ENCODE measurements around the gene HNRNPR. TPM values are rescaled to one million over a fixed set of nuclear protein-coding genes. Genes with fewer than 3 reads are reported as not detected.
"Not testable (repeated sequence)": the region's sequence is repeated elsewhere in the genome, so short reads cannot be mapped to it uniquely, and the experiment has no call there.

HNRNPR gene
- total and polyA plus RNA-seq, 2 donors (not counting 1 experiment from before 2014, with no cell fraction given) = 52.2 to 132 TPM

DNA sequence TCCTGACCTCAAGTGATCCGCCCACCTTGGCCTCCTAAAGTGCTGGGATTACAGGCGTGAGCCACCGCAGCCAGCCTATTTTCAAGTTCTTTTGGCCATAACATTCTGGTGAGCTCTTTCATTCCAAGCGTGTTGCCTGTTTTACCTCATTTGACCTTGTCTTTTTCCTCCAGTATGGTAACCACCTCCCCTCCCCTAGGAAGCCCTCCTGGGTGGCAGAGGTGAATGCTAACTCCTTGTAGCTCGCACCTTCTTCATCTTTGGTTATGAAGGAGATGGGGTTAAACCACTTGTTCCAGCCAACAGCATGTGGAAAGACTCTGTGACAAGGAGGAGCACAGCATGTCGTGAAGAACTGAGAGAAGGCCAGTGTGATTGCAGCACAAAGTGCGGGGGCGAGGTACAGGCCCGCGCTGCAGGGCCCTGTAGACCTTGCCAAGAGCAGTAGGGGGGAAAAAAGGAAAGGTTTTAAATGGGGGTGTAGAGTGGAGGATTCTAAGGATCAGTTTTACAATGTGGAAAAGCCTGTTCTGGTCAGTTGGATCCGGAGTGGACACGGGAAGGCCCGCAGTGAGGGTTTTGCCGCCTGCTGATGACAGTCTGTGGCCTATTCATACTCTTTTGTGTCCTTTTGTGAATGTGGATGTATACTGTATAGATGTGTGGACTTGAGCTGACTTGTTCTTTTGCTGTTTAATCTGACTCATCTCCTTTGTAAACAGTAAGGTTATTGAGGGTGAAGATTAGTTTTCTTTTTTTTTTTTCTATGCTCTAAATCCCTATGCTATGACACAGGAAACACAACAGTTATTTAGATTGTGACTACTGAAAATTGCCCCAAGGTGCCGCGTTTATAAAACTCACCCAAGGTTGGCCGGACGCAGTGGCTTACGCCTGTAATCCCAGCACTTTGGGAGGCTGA lies 33.1 kb upstream of the HNRNPR start:
- no peak overlapping the region for H3K4me2 ChIP-seq (replicated peaks; ENCODE audit: low read depth, low read length, poor library complexity, severe bottlenecking)
- H3K4me3 Mint-ChIP-seq = no peak overlapping the region
- 95% methylated on average over 11 of the region's 19 CpGs for WGBS (ENCODE audit: insufficient coverage)
- CTCF ChIA-PET = no interaction called here
- H3K4me1 ChIP-seq (ENCODE audit: control insufficient read depth in 2 of 2, insufficient read depth in 2 of 2, low read length in 2 of 2) = no peaks in the 10 kb centered on the region
- H3K79me2 ChIP-seq (ENCODE audit: control insufficient read depth, insufficient read depth, low read length) = no peaks in the 10 kb centered on the region
- no peak overlapping the region for H3K27ac ChIP-seq (ENCODE audit: low read length in 2 of 2)
- TF ChIP-seq EZH2 (IDR thresholded peaks at IDR 0.05; ENCODE audit: borderline replicate concordance, insufficient read depth, low read depth, low read length, poor library complexity, severe bottlenecking) = no peak
- TF ChIP-seq, protein P1, sequence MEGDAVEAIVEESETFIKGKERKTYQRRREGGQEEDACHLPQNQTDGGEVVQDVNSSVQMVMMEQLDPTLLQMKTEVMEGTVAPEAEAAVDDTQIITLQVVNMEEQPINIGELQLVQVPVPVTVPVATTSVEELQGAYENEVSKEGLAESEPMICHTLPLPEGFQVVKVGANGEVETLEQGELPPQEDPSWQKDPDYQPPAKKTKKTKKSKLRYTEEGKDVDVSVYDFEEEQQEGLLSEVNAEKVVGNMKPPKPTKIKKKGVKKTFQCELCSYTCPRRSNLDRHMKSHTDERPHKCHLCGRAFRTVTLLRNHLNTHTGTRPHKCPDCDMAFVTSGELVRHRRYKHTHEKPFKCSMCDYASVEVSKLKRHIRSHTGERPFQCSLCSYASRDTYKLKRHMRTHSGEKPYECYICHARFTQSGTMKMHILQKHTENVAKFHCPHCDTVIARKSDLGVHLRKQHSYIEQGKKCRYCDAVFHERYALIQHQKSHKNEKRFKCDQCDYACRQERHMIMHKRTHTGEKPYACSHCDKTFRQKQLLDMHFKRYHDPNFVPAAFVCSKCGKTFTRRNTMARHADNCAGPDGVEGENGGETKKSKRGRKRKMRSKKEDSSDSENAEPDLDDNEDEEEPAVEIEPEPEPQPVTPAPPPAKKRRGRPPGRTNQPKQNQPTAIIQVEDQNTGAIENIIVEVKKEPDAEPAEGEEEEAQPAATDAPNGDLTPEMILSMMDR (IDR thresholded peaks at IDR 0.05) = no peak
- no peaks in the 10 kb centered on the region for H3K27me3 Mint-ChIP-seq
- no peaks in the 10 kb centered on the region for H3K9me3 ChIP-seq (ENCODE audit: control extremely low read depth in 1 of 3, control insufficient read depth in 2 of 3, insufficient read depth in 1 of 3, low read length in 2 of 3)
- H4K20me1 ChIP-seq (ENCODE audit: control insufficient read depth, insufficient read depth, low read length, poor library complexity, severe bottlenecking) = no peaks in the 10 kb centered on the region
- no peak overlapping the region for H2AFZ ChIP-seq (ENCODE audit: insufficient read depth, low read depth, low read length, poor library complexity, severe bottlenecking)
- H3K4me3 ChIP-seq (ENCODE audit: control extremely low read depth in 1 of 5, extremely low read depth in 1 of 5, insufficient read depth in 1 of 5, low read depth in 2 of 5, low read length in 4 of 5) = no peak overlapping the region
- no peak for DNase-seq
- ATAC-seq (ENCODE audit: low read depth) = no peak
- H3K36me3 ChIP-seq (replicated peaks in 1 of 2; ENCODE audit: control extremely low read depth in 1 of 2, control insufficient read depth in 1 of 2, extremely low read depth in 1 of 2, insufficient read depth in 2 of 2, low read length in 1 of 2) = no peaks in the 10 kb centered on the region
- H3K9ac ChIP-seq (ENCODE audit: low read length) = no peak overlapping the region
- peaks cover 0 to 2% (median 0%) of the 10 kb centered on the region in 4 experiments for H3K27me3 ChIP-seq (replicated peaks in 1 of 4; ENCODE audit: control extremely low read depth in 1 of 4, control insufficient read depth in 3 of 4, insufficient read depth in 4 of 4, low read length in 3 of 4)
- intact Hi-C loops (cut with micrococcal nuclease) = no loop called here
- POLR2A ChIA-PET = interaction anchor here (0.6 kb wide), 1 partner anchor 38 kb away, joined by 5 read pairs; no protein-coding TSS in a partner anchor
- H3K9me3 Mint-ChIP-seq (ENCODE audit: insufficient read depth) = no peaks in the 10 kb centered on the region
- peaks cover 8% of the 10 kb centered on the region for H3K4me1 Mint-ChIP-seq
- no peak overlapping the region for H3K27ac Mint-ChIP-seq

- DNase-seq; H3K27ac Mint-ChIP-seq; intact Hi-C loops (cut with micrococcal nuclease); H3K9me3 ChIP-seq (ENCODE audit: control extremely low read depth in 1 of 3, control insufficient read depth in 2 of 3, insufficient read depth in 1 of 3, low read length in 2 of 3); H4K20me1 ChIP-seq (ENCODE audit: control insufficient read depth, insufficient read depth, low read length, poor library complexity, severe bottlenecking); H3K4me3 Mint-ChIP-seq; H3K4me3 ChIP-seq (ENCODE audit: control extremely low read depth in 1 of 5, extremely low read depth in 1 of 5, insufficient read depth in 1 of 5, low read depth in 2 of 5, low read length in 4 of 5); H3K36me3 ChIP-seq (replicated peaks in 1 of 2; ENCODE audit: control extremely low read depth in 1 of 2, control insufficient read depth in 1 of 2, extremely low read depth in 1 of 2, insufficient read depth in 2 of 2, low read length in 1 of 2); H3K27me3 Mint-ChIP-seq; H3K4me1 ChIP-seq (ENCODE audit: control insufficient read depth in 2 of 2, insufficient read depth in 2 of 2, low read length in 2 of 2); H3K27ac ChIP-seq (ENCODE audit: low read length in 2 of 2); H3K4me2 ChIP-seq (replicated peaks; ENCODE audit: low read depth, low read length, poor library complexity, severe bottlenecking); ATAC-seq (ENCODE audit: low read depth); H3K27me3 ChIP-seq (replicated peaks in 1 of 4; ENCODE audit: control extremely low read depth in 1 of 4, control insufficient read depth in 3 of 4, insufficient read depth in 4 of 4, low read length in 3 of 4); H3K9me3 Mint-ChIP-seq (ENCODE audit: insufficient read depth); CTCF ChIA-PET; POLR2A ChIA-PET; H3K79me2 ChIP-seq (ENCODE audit: control insufficient read depth, insufficient read depth, low read length); H3K9ac ChIP-seq (ENCODE audit: low read length); H2AFZ ChIP-seq (ENCODE audit: insufficient read depth, low read depth, low read length, poor library complexity, severe bottlenecking): not testable (repeated sequence)
- WGBS (ENCODE audit: insufficient coverage) = 87% methylated on average over 7 of the region's 12 CpGs
- H3K4me1 Mint-ChIP-seq = peaks cover 16% of the 10 kb centered on the region
Observed at GRCh38 chr1:23374079-23374735, 30.1 kb upstream of the HNRNPR start.

All from B cell (primary cell).